ENCODE results near the gene RDX.

The RDX gene

DNA sequence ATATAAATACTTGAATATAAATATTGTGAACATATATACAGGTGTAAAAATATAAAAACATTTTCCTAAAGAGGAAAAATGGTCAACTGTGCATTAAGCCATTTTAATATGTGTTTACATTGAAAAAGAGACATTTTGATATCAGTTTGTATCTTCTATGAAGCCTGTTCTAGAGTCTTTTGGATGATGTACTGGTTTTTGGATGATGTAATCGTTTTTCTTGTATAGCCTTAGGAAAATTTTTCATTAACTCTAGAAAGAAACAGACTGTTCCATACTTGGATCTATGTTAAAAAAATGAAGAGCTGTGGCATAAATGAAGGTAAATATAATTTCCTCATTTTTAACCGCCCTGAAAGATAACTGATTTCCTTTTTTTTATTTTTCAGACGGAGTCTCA lies 39.6 kb upstream of the RDX start:
- TF ChIP-seq, protein P1, sequence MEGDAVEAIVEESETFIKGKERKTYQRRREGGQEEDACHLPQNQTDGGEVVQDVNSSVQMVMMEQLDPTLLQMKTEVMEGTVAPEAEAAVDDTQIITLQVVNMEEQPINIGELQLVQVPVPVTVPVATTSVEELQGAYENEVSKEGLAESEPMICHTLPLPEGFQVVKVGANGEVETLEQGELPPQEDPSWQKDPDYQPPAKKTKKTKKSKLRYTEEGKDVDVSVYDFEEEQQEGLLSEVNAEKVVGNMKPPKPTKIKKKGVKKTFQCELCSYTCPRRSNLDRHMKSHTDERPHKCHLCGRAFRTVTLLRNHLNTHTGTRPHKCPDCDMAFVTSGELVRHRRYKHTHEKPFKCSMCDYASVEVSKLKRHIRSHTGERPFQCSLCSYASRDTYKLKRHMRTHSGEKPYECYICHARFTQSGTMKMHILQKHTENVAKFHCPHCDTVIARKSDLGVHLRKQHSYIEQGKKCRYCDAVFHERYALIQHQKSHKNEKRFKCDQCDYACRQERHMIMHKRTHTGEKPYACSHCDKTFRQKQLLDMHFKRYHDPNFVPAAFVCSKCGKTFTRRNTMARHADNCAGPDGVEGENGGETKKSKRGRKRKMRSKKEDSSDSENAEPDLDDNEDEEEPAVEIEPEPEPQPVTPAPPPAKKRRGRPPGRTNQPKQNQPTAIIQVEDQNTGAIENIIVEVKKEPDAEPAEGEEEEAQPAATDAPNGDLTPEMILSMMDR (conservative IDR thresholded peaks at IDR 0.05; ENCODE audit: control insufficient read depth, insufficient read depth, low read depth, low read length), result no peak
- H3K4me3 ChIP-seq (ENCODE audit: control insufficient read depth, low read depth, low read length), result no peak overlapping the region
- DNase-seq (ENCODE audit: low read depth), result no peak

GRCh38 chr11:110335358-110335757 lies 38.9 kb upstream of the RDX start:
- H3K4me3 ChIP-seq (ENCODE audit: control insufficient read depth, low read depth, low read length), result no peak overlapping the region
- no peak for DNase-seq (ENCODE audit: low read depth)
- TF ChIP-seq, protein P1 (conservative IDR thresholded peaks at IDR 0.05; ENCODE audit: control insufficient read depth, insufficient read depth, low read depth, low read length), result no peak

- no peak for DNase-seq (ENCODE audit: low read depth)
- TF ChIP-seq, protein P1 (conservative IDR thresholded peaks at IDR 0.05; ENCODE audit: control insufficient read depth, insufficient read depth, low read depth, low read length), result no peak
- no peak overlapping the region for H3K4me3 ChIP-seq (ENCODE audit: control insufficient read depth, low read depth, low read length)
These were observed 35.2 kb upstream of the RDX start for GRCh38 chr11:110331626-110332025.

- no peak for DNase-seq (ENCODE audit: low read depth)
- no peak overlapping the region for H3K4me3 ChIP-seq (ENCODE audit: control insufficient read depth, low read depth, low read length)
- TF ChIP-seq, protein P1 (conservative IDR thresholded peaks at IDR 0.05; ENCODE audit: control insufficient read depth, insufficient read depth, low read depth, low read length), result no peak
These were observed 33.0 kb upstream of the RDX start for GRCh38 chr11:110329445-110329844.

DNA sequence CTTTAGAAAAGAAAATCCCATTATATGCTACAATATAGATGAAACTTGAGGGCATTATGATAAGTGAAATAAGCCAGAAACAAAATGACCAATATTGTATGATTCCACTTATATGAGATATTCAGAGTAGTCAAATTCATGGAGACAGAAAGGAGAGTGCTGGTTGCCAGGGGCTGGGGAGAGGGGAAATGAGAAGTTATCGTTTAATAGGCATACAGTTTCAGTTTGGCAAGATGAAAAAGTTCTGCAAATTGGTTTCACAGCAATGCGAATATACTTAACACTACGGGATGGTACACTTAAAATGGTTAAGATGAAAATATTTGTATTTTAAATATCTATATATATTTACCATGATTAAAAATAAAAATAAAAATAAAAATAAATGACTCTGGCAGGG lies 31.1 kb upstream of the RDX start:
- no peak for DNase-seq (ENCODE audit: low read depth)
- TF ChIP-seq, protein P1 (conservative IDR thresholded peaks at IDR 0.05; ENCODE audit: control insufficient read depth, insufficient read depth, low read depth, low read length), result no peak
- no peak overlapping the region for H3K4me3 ChIP-seq (ENCODE audit: control insufficient read depth, low read depth, low read length)

DNA sequence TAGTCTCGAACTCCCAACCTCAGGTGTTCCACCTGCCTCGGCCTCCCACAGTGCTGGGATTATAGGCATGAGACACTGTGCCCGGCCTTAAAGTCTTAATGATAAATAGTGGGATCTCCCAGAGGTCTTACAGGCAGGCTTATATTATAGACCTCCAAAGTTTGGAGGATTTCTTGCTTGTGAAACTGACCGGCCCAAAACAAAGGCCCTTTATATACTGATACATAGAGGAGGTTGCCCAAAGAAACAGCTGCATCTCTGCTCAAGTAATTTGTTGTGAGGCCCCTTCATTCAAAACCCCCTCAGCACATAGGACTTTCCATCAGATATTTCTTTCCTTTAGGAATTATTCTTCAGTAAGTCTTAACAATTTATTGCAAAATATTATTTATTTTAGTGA lies 27.4 kb upstream of the RDX start:
- TF ChIP-seq, protein P1 (conservative IDR thresholded peaks at IDR 0.05; ENCODE audit: control insufficient read depth, insufficient read depth, low read depth, low read length), result no peak
- no peak overlapping the region for H3K4me3 ChIP-seq (ENCODE audit: control insufficient read depth, low read depth, low read length)
- DNase-seq (ENCODE audit: low read depth), result no peak

DNA sequence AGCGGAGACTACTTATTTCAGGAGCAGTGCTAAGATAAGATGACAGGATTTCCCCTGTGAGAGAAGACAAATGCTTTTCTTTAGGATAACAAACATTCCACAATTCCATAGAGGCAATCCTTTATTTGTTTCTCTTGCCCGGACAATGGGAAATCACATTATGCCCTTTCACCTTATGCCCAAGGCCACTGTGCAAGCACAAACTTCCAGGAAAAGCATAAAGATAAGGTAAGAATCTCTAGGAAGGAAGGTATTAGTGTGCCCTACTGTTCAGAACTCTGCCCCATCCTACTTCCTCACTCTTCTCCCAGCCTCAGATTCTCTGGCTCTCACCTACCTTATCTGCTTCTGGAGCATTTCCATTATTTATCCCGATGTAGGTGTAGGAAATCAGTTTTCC lies 23.1 kb upstream of the RDX start:
- no peak for DNase-seq (ENCODE audit: low read depth)
- H3K4me3 ChIP-seq (ENCODE audit: control insufficient read depth, low read depth, low read length), result no peak overlapping the region
- TF ChIP-seq, protein P1 (conservative IDR thresholded peaks at IDR 0.05; ENCODE audit: control insufficient read depth, insufficient read depth, low read depth, low read length), result no peak
